ENCODE results near the gene USP35. TPM values are rescaled to one million over a fixed set of nuclear protein-coding genes. Genes with fewer than 3 reads are reported as not detected.

The USP35 gene
- total and polyA plus RNA-seq, 2 experiments from 2014 or later: 2.9 to 7.3 TPM

GRCh38 chr11:78149646-78150045 lies 39.1 kb upstream of the USP35 start:
- no peak overlapping the region for H3K27ac ChIP-seq
- H3K79me2 ChIP-seq: no peaks in the 10 kb centered on the region
- no peak overlapping the region for H3K4me3 ChIP-seq
- H3K9me2 ChIP-seq (replicated peaks; ENCODE audit: insufficient read depth): no peaks in the 10 kb centered on the region
- no peak overlapping the region for H2AFZ ChIP-seq
- no peaks in the 10 kb centered on the region for H3K36me3 ChIP-seq (replicated peaks; ENCODE audit: insufficient read depth, low read depth)
- no peaks in the 10 kb centered on the region for H4K20me1 ChIP-seq (ENCODE audit: insufficient read depth, poor library complexity, severe bottlenecking)
- peak; percentile 26 for DNase-seq (ENCODE audit: low spot score)
- H3K4me1 ChIP-seq (ENCODE audit: insufficient read depth): no peaks in the 10 kb centered on the region
- TF ChIP-seq EZH2 (IDR thresholded peaks at IDR 0.05; ENCODE audit: borderline replicate concordance) (no peak), EZH2phosphoT487 (IDR thresholded peaks at IDR 0.05; ENCODE audit: low read depth, severe bottlenecking, unreplicated experiment) (no peak), CTCF (IDR thresholded peaks at IDR 0.05; ENCODE audit: poor library complexity) (peak; percentile 35)
- 34% methylated on average over 1 of the region's 1 CpG for WGBS (ENCODE audit: low lambda C conversion rate, missing lambda C conversion rate)
- no peaks in the 10 kb centered on the region for H3K9me3 ChIP-seq (ENCODE audit: low read depth)
- H3K4me2 ChIP-seq: no peak overlapping the region
- no peaks in the 10 kb centered on the region for H3K27me3 ChIP-seq

DNA sequence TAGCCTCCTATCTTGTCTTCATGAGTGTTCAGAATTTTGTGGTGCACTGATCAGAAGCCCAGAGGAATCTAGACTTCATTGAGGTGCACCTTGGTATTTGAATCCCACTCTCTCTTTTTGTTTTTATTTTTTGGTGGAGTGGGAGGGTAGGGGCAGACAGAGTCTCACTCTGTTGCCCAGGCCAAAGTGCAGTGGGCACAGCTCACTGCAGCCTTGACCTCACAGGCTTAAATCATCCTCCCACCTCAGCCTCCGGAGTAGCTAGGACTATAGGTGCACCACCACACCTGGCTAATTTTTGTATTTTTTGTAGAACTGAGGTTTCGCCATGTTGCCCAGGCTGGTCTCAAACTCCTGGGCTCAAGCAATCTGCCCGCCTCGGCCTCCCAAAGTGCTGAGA lies 38.4 kb upstream of the USP35 start:
- no peak for DNase-seq (ENCODE audit: low spot score)
- Histone ChIP-seq H3K36me3 (replicated peaks; ENCODE audit: insufficient read depth, low read depth) (no peaks in the 10 kb centered on the region), H3K9me2 (replicated peaks; ENCODE audit: insufficient read depth) (no peaks in the 10 kb centered on the region)

GRCh38 chr11:78150754-78151153 lies 38.0 kb upstream of the USP35 start:
- no peak for DNase-seq (ENCODE audit: low spot score)
- no peaks in the 10 kb centered on the region for H3K27me3 ChIP-seq
- no peak for TF ChIP-seq EZH2phosphoT487 (IDR thresholded peaks at IDR 0.05; ENCODE audit: low read depth, severe bottlenecking, unreplicated experiment)
- TF ChIP-seq EZH2 (IDR thresholded peaks at IDR 0.05; ENCODE audit: borderline replicate concordance): no peak
- TF ChIP-seq CTCF (IDR thresholded peaks at IDR 0.05; ENCODE audit: poor library complexity): no peak
- H3K4me3 ChIP-seq: no peak overlapping the region
- H3K4me2 ChIP-seq: no peak overlapping the region
- H3K36me3 ChIP-seq (replicated peaks; ENCODE audit: insufficient read depth, low read depth): no peaks in the 10 kb centered on the region
- no peaks in the 10 kb centered on the region for H3K79me2 ChIP-seq
- no peaks in the 10 kb centered on the region for H4K20me1 ChIP-seq (ENCODE audit: insufficient read depth, poor library complexity, severe bottlenecking)
- no peak overlapping the region for H3K27ac ChIP-seq
- H3K9me3 ChIP-seq (ENCODE audit: low read depth): no peaks in the 10 kb centered on the region
- no peaks in the 10 kb centered on the region for H3K4me1 ChIP-seq (ENCODE audit: insufficient read depth)
- H2AFZ ChIP-seq: no peak overlapping the region
- no peaks in the 10 kb centered on the region for H3K9me2 ChIP-seq (replicated peaks; ENCODE audit: insufficient read depth)

More for the DNA sequence above, 38.4 kb upstream of the USP35 start:
- H3K4me1 ChIP-seq (ENCODE audit: insufficient read depth): no peaks in the 10 kb centered on the region
- no peaks in the 10 kb centered on the region for H3K79me2 ChIP-seq
- H3K4me2 ChIP-seq: no peak overlapping the region
- H3K27me3 ChIP-seq: no peaks in the 10 kb centered on the region
- H4K20me1 ChIP-seq (ENCODE audit: insufficient read depth, poor library complexity, severe bottlenecking): no peaks in the 10 kb centered on the region
- TF ChIP-seq EZH2phosphoT487 (IDR thresholded peaks at IDR 0.05; ENCODE audit: low read depth, severe bottlenecking, unreplicated experiment) (no peak), CTCF (IDR thresholded peaks at IDR 0.05; ENCODE audit: poor library complexity) (no peak), EZH2 (IDR thresholded peaks at IDR 0.05; ENCODE audit: borderline replicate concordance) (no peak)
- H3K9me3 ChIP-seq (ENCODE audit: low read depth): no peaks in the 10 kb centered on the region
- H3K27ac ChIP-seq: no peak overlapping the region
- no peak overlapping the region for H3K4me3 ChIP-seq
- no peak overlapping the region for H2AFZ ChIP-seq
- WGBS (ENCODE audit: low lambda C conversion rate, missing lambda C conversion rate): 96% methylated on average over 4 of the region's 4 CpGs

DNA sequence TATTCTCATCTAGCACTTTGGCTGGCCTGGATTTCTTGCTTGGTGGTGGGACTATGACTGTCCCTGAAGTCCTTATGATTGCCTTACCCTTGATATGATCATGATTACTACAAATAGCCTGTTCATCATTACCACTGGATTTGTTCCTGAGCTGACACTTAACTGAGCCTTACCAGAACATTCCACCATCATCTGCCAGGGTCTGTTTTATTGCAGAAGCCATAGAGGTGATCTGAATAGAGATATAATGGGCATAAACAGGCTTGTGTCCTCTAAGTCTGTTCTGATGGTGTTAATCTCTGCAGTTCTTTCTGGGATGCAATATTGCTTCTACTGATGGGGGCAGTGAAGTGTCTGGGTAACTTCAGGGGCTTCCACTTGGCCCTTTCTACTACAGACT lies 36.9 kb upstream of the USP35 start:
- H4K20me1 ChIP-seq (ENCODE audit: insufficient read depth, poor library complexity, severe bottlenecking): no peaks in the 10 kb centered on the region
- H3K27ac ChIP-seq: no peak overlapping the region
- no peaks in the 10 kb centered on the region for H3K9me3 ChIP-seq (ENCODE audit: low read depth)
- H3K79me2 ChIP-seq: no peaks in the 10 kb centered on the region
- H2AFZ ChIP-seq: no peak overlapping the region
- H3K4me3 ChIP-seq: no peak overlapping the region
- H3K36me3 ChIP-seq (replicated peaks; ENCODE audit: insufficient read depth, low read depth): no peaks in the 10 kb centered on the region
- H3K9me2 ChIP-seq (replicated peaks; ENCODE audit: insufficient read depth): no peaks in the 10 kb centered on the region
- H3K27me3 ChIP-seq: no peaks in the 10 kb centered on the region
- H3K4me1 ChIP-seq (ENCODE audit: insufficient read depth): no peaks in the 10 kb centered on the region
- H3K4me2 ChIP-seq: no peak overlapping the region
- no peak for TF ChIP-seq EZH2 (IDR thresholded peaks at IDR 0.05; ENCODE audit: borderline replicate concordance)
- no peak for TF ChIP-seq CTCF (IDR thresholded peaks at IDR 0.05; ENCODE audit: poor library complexity)
- TF ChIP-seq EZH2phosphoT487 (IDR thresholded peaks at IDR 0.05; ENCODE audit: low read depth, severe bottlenecking, unreplicated experiment): no peak
- DNase-seq (ENCODE audit: low spot score): no peak

Measured in hepatocyte (in vitro differentiated cells).